DOHH2 (cell line): ENCODE measurements around the gene ACTG1.

Experiments used
- H3F3A ChIP-seq: fragments of 200-600 bp; sonication (generic), shearing (Covaris generic); 2 replicates; pipeline ENCODE4 v1.6.0; 2016; ENCODE audit warnings: antibody characterized with exemption, mild to moderate bottlenecking; ENCODE audit not compliant: control insufficient read depth, insufficient read depth
- H3K27ac ChIP-seq: fragments of 200-600 bp; sonication (generic); 2 replicates; pipeline ENCODE4 v1.5.1; 2014; ENCODE audit warnings: low read depth, mild to moderate bottlenecking, low read length, moderate library complexity
- H3K27me3 ChIP-seq: fragments of 200-600 bp; sonication (generic); 2 replicates; pipeline ENCODE4 v1.6.1; 2014; ENCODE audit warnings: mild to moderate bottlenecking, low read length, mixed read lengths; ENCODE audit not compliant: control insufficient read depth
- H3K36me3 ChIP-seq: fragments of 200-600 bp; sonication (generic); 2 replicates; pipeline ENCODE4 v1.6.1; 2014; ENCODE audit warnings: mild to moderate bottlenecking, low read length, moderate library complexity, mixed read lengths; ENCODE audit not compliant: control insufficient read depth
- H3K4me1 ChIP-seq: fragments of 200-600 bp; sonication (generic); 2 replicates; pipeline ENCODE4 v1.6.1; 2014; ENCODE audit warnings: mild to moderate bottlenecking, low read length, mixed read lengths; ENCODE audit not compliant: control insufficient read depth
- H3K4me2 ChIP-seq: fragments of 200-600 bp; sonication (generic); 2 replicates; pipeline ENCODE4 v1.6.0; 2014; ENCODE audit warnings: mild to moderate bottlenecking, low read length, moderate library complexity
- H3K4me3 ChIP-seq: fragments of 200-600 bp; sonication (generic); 2 replicates; pipeline ENCODE4 v1.5.1; 2014; ENCODE audit warnings: mild to moderate bottlenecking, low read length, mixed read lengths
- H3K79me2 ChIP-seq: fragments of 200-600 bp; sonication (generic); 2 replicates; pipeline ENCODE4 v1.6.1; 2014; ENCODE audit warnings: mild to moderate bottlenecking, low read length, mixed read lengths; ENCODE audit not compliant: control insufficient read depth
- H3K9me2 ChIP-seq: fragments of 200-600 bp; sonication (generic); replicated peaks from 2 replicates; pipeline ENCODE4 v1.6.1; 2014; ENCODE audit warnings: mild to moderate bottlenecking, low read length, mixed read lengths; ENCODE audit not compliant: control insufficient read depth
- H3K9me3 ChIP-seq: fragments of 200-600 bp; sonication (generic); 2 replicates; pipeline ENCODE4 v1.6.1; 2014; ENCODE audit warnings: antibody characterized with exemption, low read length, mixed read lengths; ENCODE audit not compliant: control insufficient read depth, insufficient read depth
- H4K20me1 ChIP-seq: fragments of 200-600 bp; sonication (generic); 2 replicates; pipeline ENCODE4 v1.6.0; 2014; ENCODE audit warnings: low read depth, mild to moderate bottlenecking, antibody characterized with exemption, low read length, moderate library complexity; ENCODE audit not compliant: control insufficient read depth, insufficient read depth
- EZH2phosphoT487 ChIP-seq: fragments of 200-600 bp; sonication (generic); IDR thresholded peaks from 2 replicates; pipeline ENCODE4 v1.6.1; 2017; ENCODE audit warnings: borderline replicate concordance, mild to moderate bottlenecking, antibody characterized with exemption, low read length, moderate library complexity, mixed read lengths
- TF ChIP-seq, protein P1 (sequence below): fragments of 200-600 bp; sonication (generic); IDR thresholded peaks from one replicate; pipeline ENCODE4 v1.5.1; 2014; ENCODE audit warnings: antibody characterized with exemption, mild to moderate bottlenecking, low read depth, low read length; ENCODE audit not compliant: poor library complexity, severe bottlenecking

The ACTG1 gene

DNA sequence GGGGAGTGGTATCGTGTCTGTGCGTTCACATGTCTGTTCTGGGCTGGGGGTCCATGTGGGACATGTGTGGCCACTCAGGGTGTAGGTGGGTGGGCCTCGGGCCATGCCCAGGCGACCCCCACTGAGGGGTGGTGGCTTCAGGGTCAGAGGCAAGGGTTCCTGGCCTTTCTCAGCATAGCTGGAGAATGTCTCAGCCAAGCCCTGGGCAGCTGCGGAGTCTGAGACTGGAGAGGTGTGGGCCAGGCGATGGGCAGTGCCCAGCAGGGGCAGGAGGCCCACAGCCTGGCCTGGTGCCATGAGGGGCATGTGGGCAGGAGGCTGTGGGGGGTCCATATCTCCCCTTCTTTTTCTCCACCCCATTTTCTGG is 16.8 kb upstream of the ACTG1 start:
- TF ChIP-seq, protein P1, sequence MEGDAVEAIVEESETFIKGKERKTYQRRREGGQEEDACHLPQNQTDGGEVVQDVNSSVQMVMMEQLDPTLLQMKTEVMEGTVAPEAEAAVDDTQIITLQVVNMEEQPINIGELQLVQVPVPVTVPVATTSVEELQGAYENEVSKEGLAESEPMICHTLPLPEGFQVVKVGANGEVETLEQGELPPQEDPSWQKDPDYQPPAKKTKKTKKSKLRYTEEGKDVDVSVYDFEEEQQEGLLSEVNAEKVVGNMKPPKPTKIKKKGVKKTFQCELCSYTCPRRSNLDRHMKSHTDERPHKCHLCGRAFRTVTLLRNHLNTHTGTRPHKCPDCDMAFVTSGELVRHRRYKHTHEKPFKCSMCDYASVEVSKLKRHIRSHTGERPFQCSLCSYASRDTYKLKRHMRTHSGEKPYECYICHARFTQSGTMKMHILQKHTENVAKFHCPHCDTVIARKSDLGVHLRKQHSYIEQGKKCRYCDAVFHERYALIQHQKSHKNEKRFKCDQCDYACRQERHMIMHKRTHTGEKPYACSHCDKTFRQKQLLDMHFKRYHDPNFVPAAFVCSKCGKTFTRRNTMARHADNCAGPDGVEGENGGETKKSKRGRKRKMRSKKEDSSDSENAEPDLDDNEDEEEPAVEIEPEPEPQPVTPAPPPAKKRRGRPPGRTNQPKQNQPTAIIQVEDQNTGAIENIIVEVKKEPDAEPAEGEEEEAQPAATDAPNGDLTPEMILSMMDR = no peak
- TF ChIP-seq EZH2phosphoT487 = no peak
- peaks cover 21% of the 10 kb centered on the region; the same call in 1 of the 2 replicates for H3K9me3 ChIP-seq
- H3K4me1 ChIP-seq = peaks cover 8% of the 10 kb centered on the region
- peaks cover 2% of the 10 kb centered on the region; the same call in 1 of the 2 replicates for H3K27me3 ChIP-seq
- H3K36me3 ChIP-seq = no peaks in the 10 kb centered on the region
- no peaks in the 10 kb centered on the region for H3K9me2 ChIP-seq
- no peaks in the 10 kb centered on the region for H3K79me2 ChIP-seq
- no peaks in the 10 kb centered on the region for H3F3A ChIP-seq
- H4K20me1 ChIP-seq = no peaks in the 10 kb centered on the region
- H3K4me2 ChIP-seq = no peak overlapping the region
- no peak overlapping the region for H3K4me3 ChIP-seq
- H3K27ac ChIP-seq = no peak overlapping the region

GRCh38 chr17:81528651-81529436 is 16.2 kb upstream of the ACTG1 start:
- H3K9me2 ChIP-seq = no peaks in the 10 kb centered on the region
- no peak overlapping the region for H3K27ac ChIP-seq
- no peaks in the 10 kb centered on the region for H3K79me2 ChIP-seq
- H3K4me1 ChIP-seq = peaks cover 6% of the 10 kb centered on the region
- no peaks in the 10 kb centered on the region for H4K20me1 ChIP-seq
- no peak overlapping the region for H3K4me2 ChIP-seq
- H3K36me3 ChIP-seq = no peaks in the 10 kb centered on the region
- peaks cover 5% of the 10 kb centered on the region; the same call in 1 of the 2 replicates for H3K27me3 ChIP-seq
- no peaks in the 10 kb centered on the region for H3F3A ChIP-seq
- TF ChIP-seq, protein P1 = no peak
- H3K9me3 ChIP-seq = peaks cover 21% of the 10 kb centered on the region; the same call in 1 of the 2 replicates
- H3K4me3 ChIP-seq = no peak overlapping the region

DNA sequence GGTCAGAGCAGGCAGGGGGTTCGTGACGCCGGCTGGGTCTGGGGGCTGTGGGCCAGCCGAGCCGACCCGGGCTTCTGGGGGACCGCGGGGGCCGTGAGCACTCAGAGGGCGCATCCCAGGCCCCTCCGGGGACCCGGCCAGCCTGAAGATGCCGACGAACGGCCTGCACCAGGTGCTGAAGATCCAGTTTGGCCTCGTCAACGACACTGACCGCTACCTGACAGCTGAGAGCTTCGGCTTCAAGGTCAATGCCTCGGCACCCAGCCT is 15.7 kb upstream of the ACTG1 start:
- Histone ChIP-seq H3K36me3 (no peaks in the 10 kb centered on the region), H3K9me3 (peaks cover 21% of the 10 kb centered on the region; the same call in 1 of the 2 replicates), H3K79me2 (no peaks in the 10 kb centered on the region), H3K4me1 (peaks cover under 1% of the 10 kb centered on the region), H3K9me2 (no peaks in the 10 kb centered on the region), H3F3A (no peaks in the 10 kb centered on the region), H3K27me3 (peaks cover 5% of the 10 kb centered on the region; the same call in 1 of the 2 replicates), H3K4me3 (no peak overlapping the region), H4K20me1 (no peaks in the 10 kb centered on the region), H3K27ac (no peak overlapping the region), H3K4me2 (no peak overlapping the region)
- TF ChIP-seq, protein P1 = no peak
- TF ChIP-seq EZH2phosphoT487 = no peak
